ENCODE data around the gene DLX4.

The DLX4 gene

GRCh38 chr17:49969134-49969759 is at the start of gene DLX4:
TSS of gene DLX4 (plus strand) at chr17:49969190. CDS start at chr17:49969469, 279 bp downstream.
- H3K36me3 ChIP-seq (ENCODE audit: control insufficient read depth in 1 of 2, insufficient read depth in 2 of 2, low read length in 2 of 2) = no peaks in the 10 kb centered on the region
- peak within 1 kb of the TSS in 1 of 2 donors; percentile 38 for H3K9ac ChIP-seq (ENCODE audit: low read depth in 1 of 2, low read length in 2 of 2)
- peaks cover 11 to 25% of the 10 kb centered on the region in 2 donors for H3K4me1 ChIP-seq (ENCODE audit: control insufficient read depth in 1 of 2, insufficient read depth in 2 of 2, low read length in 2 of 2)
- H3K27ac ChIP-seq (ENCODE audit: low read depth, low read length) = no peak within 1 kb of the TSS
- peak within 1 kb of the TSS; percentile 74 to 79 for H3K4me3 ChIP-seq (ENCODE audit: low read depth in 1 of 2, low read length in 2 of 2)
- H3K9me3 ChIP-seq (ENCODE audit: control insufficient read depth in 1 of 2, low read length in 2 of 2) = no peaks in the 10 kb centered on the region
- peaks cover 88 to 92% of the 10 kb centered on the region in 2 donors for H3K27me3 ChIP-seq (ENCODE audit: control insufficient read depth in 1 of 2, insufficient read depth in 2 of 2, low read length in 2 of 2)

- no peak overlapping the region for H3K4me3 ChIP-seq (ENCODE audit: low read depth in 1 of 2, low read length in 2 of 2)
- H3K27ac ChIP-seq (ENCODE audit: low read depth, low read length) = no peak overlapping the region
- peaks cover 0 to 14% of the 10 kb centered on the region in 2 donors for H3K27me3 ChIP-seq (ENCODE audit: control insufficient read depth in 1 of 2, insufficient read depth in 2 of 2, low read length in 2 of 2)
- H3K9me3 ChIP-seq (ENCODE audit: control insufficient read depth in 1 of 2, low read length in 2 of 2) = no peaks in the 10 kb centered on the region
- H3K36me3 ChIP-seq (ENCODE audit: control insufficient read depth in 1 of 2, insufficient read depth in 2 of 2, low read length in 2 of 2) = no peaks in the 10 kb centered on the region
- no peaks in the 10 kb centered on the region for H3K4me1 ChIP-seq (ENCODE audit: control insufficient read depth in 1 of 2, insufficient read depth in 2 of 2, low read length in 2 of 2)
- H3K9ac ChIP-seq (ENCODE audit: low read depth in 1 of 2, low read length in 2 of 2) = no peak overlapping the region
Observed at GRCh38 chr17:49920030-49920769, 48.8 kb upstream of the DLX4 start.

- H3K9ac ChIP-seq (ENCODE audit: low read depth in 1 of 2, low read length in 2 of 2) = no peak overlapping the region
- H3K4me3 ChIP-seq (ENCODE audit: low read depth in 1 of 2, low read length in 2 of 2) = no peak overlapping the region
- H3K27me3 ChIP-seq (ENCODE audit: control insufficient read depth in 1 of 2, insufficient read depth in 2 of 2, low read length in 2 of 2) = peaks cover 0 to 4% of the 10 kb centered on the region in 2 donors
- no peak overlapping the region for H3K27ac ChIP-seq (ENCODE audit: low read depth, low read length)
- H3K4me1 ChIP-seq (ENCODE audit: control insufficient read depth in 1 of 2, insufficient read depth in 2 of 2, low read length in 2 of 2) = no peaks in the 10 kb centered on the region
- H3K9me3 ChIP-seq (ENCODE audit: control insufficient read depth in 1 of 2, low read length in 2 of 2) = no peaks in the 10 kb centered on the region
- H3K36me3 ChIP-seq (ENCODE audit: control insufficient read depth in 1 of 2, insufficient read depth in 2 of 2, low read length in 2 of 2) = no peaks in the 10 kb centered on the region
Observed at GRCh38 chr17:49922095-49922494, 46.9 kb upstream of the DLX4 start.

GRCh38 chr17:49924116-49924515 is 44.9 kb upstream of the DLX4 start:
- H3K9me3 ChIP-seq (ENCODE audit: control insufficient read depth in 1 of 2, low read length in 2 of 2) = no peaks in the 10 kb centered on the region
- peaks cover 3 to 4% of the 10 kb centered on the region in 2 donors for H3K27me3 ChIP-seq (ENCODE audit: control insufficient read depth in 1 of 2, insufficient read depth in 2 of 2, low read length in 2 of 2)
- H3K4me3 ChIP-seq (ENCODE audit: low read depth in 1 of 2, low read length in 2 of 2) = no peak overlapping the region
- no peak overlapping the region for H3K9ac ChIP-seq (ENCODE audit: low read depth in 1 of 2, low read length in 2 of 2)
- H3K36me3 ChIP-seq (ENCODE audit: control insufficient read depth in 1 of 2, insufficient read depth in 2 of 2, low read length in 2 of 2) = no peaks in the 10 kb centered on the region
- no peak overlapping the region for H3K27ac ChIP-seq (ENCODE audit: low read depth, low read length)
- no peaks in the 10 kb centered on the region for H3K4me1 ChIP-seq (ENCODE audit: control insufficient read depth in 1 of 2, insufficient read depth in 2 of 2, low read length in 2 of 2)

- H3K9ac ChIP-seq (ENCODE audit: low read depth in 1 of 2, low read length in 2 of 2) = no peak overlapping the region
- H3K9me3 ChIP-seq (ENCODE audit: control insufficient read depth in 1 of 2, low read length in 2 of 2) = no peaks in the 10 kb centered on the region
- no peaks in the 10 kb centered on the region for H3K36me3 ChIP-seq (ENCODE audit: control insufficient read depth in 1 of 2, insufficient read depth in 2 of 2, low read length in 2 of 2)
- no peak overlapping the region for H3K4me3 ChIP-seq (ENCODE audit: low read depth in 1 of 2, low read length in 2 of 2)
- peaks cover 3 to 4% of the 10 kb centered on the region in 2 donors for H3K27me3 ChIP-seq (ENCODE audit: control insufficient read depth in 1 of 2, insufficient read depth in 2 of 2, low read length in 2 of 2)
- H3K27ac ChIP-seq (ENCODE audit: low read depth, low read length) = no peak overlapping the region
- H3K4me1 ChIP-seq (ENCODE audit: control insufficient read depth in 1 of 2, insufficient read depth in 2 of 2, low read length in 2 of 2) = no peaks in the 10 kb centered on the region
Observed at GRCh38 chr17:49924589-49924988, 44.4 kb upstream of the DLX4 start.

- H3K27ac ChIP-seq (ENCODE audit: low read depth, low read length) = no peak overlapping the region
- no peak overlapping the region for H3K9ac ChIP-seq (ENCODE audit: low read depth in 1 of 2, low read length in 2 of 2)
- no peak overlapping the region for H3K4me3 ChIP-seq (ENCODE audit: low read depth in 1 of 2, low read length in 2 of 2)
- no peaks in the 10 kb centered on the region for H3K36me3 ChIP-seq (ENCODE audit: control insufficient read depth in 1 of 2, insufficient read depth in 2 of 2, low read length in 2 of 2)
- no peaks in the 10 kb centered on the region for H3K9me3 ChIP-seq (ENCODE audit: control insufficient read depth in 1 of 2, low read length in 2 of 2)
- no peaks in the 10 kb centered on the region for H3K4me1 ChIP-seq (ENCODE audit: control insufficient read depth in 1 of 2, insufficient read depth in 2 of 2, low read length in 2 of 2)
- peaks cover 3 to 4% of the 10 kb centered on the region in 2 donors for H3K27me3 ChIP-seq (ENCODE audit: control insufficient read depth in 1 of 2, insufficient read depth in 2 of 2, low read length in 2 of 2)
Observed at GRCh38 chr17:49925921-49926320, 43.1 kb upstream of the DLX4 start.

GRCh38 chr17:49926886-49927285 is 42.1 kb upstream of the DLX4 start:
- Histone ChIP-seq H3K4me3 (ENCODE audit: low read depth in 1 of 2, low read length in 2 of 2) (no peak overlapping the region), H3K27me3 (ENCODE audit: control insufficient read depth in 1 of 2, insufficient read depth in 2 of 2, low read length in 2 of 2) (peaks cover 3 to 4% of the 10 kb centered on the region in 2 donors), H3K9ac (ENCODE audit: low read depth in 1 of 2, low read length in 2 of 2) (no peak overlapping the region), H3K36me3 (ENCODE audit: control insufficient read depth in 1 of 2, insufficient read depth in 2 of 2, low read length in 2 of 2) (no peaks in the 10 kb centered on the region), H3K9me3 (ENCODE audit: control insufficient read depth in 1 of 2, low read length in 2 of 2) (no peaks in the 10 kb centered on the region), H3K27ac (ENCODE audit: low read depth, low read length) (no peak overlapping the region), H3K4me1 (ENCODE audit: control insufficient read depth in 1 of 2, insufficient read depth in 2 of 2, low read length in 2 of 2) (no peaks in the 10 kb centered on the region)

GRCh38 chr17:49928126-49928800 is 40.7 kb upstream of the DLX4 start:
- Histone ChIP-seq H3K36me3 (ENCODE audit: control insufficient read depth in 1 of 2, insufficient read depth in 2 of 2, low read length in 2 of 2) (no peaks in the 10 kb centered on the region), H3K4me1 (ENCODE audit: control insufficient read depth in 1 of 2, insufficient read depth in 2 of 2, low read length in 2 of 2) (no peaks in the 10 kb centered on the region), H3K9me3 (ENCODE audit: control insufficient read depth in 1 of 2, low read length in 2 of 2) (no peaks in the 10 kb centered on the region), H3K9ac (ENCODE audit: low read depth in 1 of 2, low read length in 2 of 2) (no peak overlapping the region), H3K27me3 (ENCODE audit: control insufficient read depth in 1 of 2, insufficient read depth in 2 of 2, low read length in 2 of 2) (peaks cover 3 to 4% of the 10 kb centered on the region in 2 donors), H3K27ac (ENCODE audit: low read depth, low read length) (no peak overlapping the region), H3K4me3 (ENCODE audit: low read depth in 1 of 2, low read length in 2 of 2) (no peak overlapping the region)

- Histone ChIP-seq H3K27me3 (ENCODE audit: control insufficient read depth in 1 of 2, insufficient read depth in 2 of 2, low read length in 2 of 2) (peaks cover 2 to 3% of the 10 kb centered on the region in 2 donors), H3K4me1 (ENCODE audit: control insufficient read depth in 1 of 2, insufficient read depth in 2 of 2, low read length in 2 of 2) (no peaks in the 10 kb centered on the region), H3K27ac (ENCODE audit: low read depth, low read length) (no peak overlapping the region), H3K9ac (ENCODE audit: low read depth in 1 of 2, low read length in 2 of 2) (no peak overlapping the region), H3K4me3 (ENCODE audit: low read depth in 1 of 2, low read length in 2 of 2) (no peak overlapping the region), H3K9me3 (ENCODE audit: control insufficient read depth in 1 of 2, low read length in 2 of 2) (no peaks in the 10 kb centered on the region), H3K36me3 (ENCODE audit: control insufficient read depth in 1 of 2, insufficient read depth in 2 of 2, low read length in 2 of 2) (no peaks in the 10 kb centered on the region)
Observed at GRCh38 chr17:49928837-49929475, 40.0 kb upstream of the DLX4 start.

GRCh38 chr17:49930880-49931279 is 38.1 kb upstream of the DLX4 start:
- peaks cover 3 to 9% of the 10 kb centered on the region in 2 donors for H3K27me3 ChIP-seq (ENCODE audit: control insufficient read depth in 1 of 2, insufficient read depth in 2 of 2, low read length in 2 of 2)
- no peaks in the 10 kb centered on the region for H3K36me3 ChIP-seq (ENCODE audit: control insufficient read depth in 1 of 2, insufficient read depth in 2 of 2, low read length in 2 of 2)
- H3K27ac ChIP-seq (ENCODE audit: low read depth, low read length) = no peak overlapping the region
- no peak overlapping the region for H3K4me3 ChIP-seq (ENCODE audit: low read depth in 1 of 2, low read length in 2 of 2)
- H3K4me1 ChIP-seq (ENCODE audit: control insufficient read depth in 1 of 2, insufficient read depth in 2 of 2, low read length in 2 of 2) = no peaks in the 10 kb centered on the region
- H3K9ac ChIP-seq (ENCODE audit: low read depth in 1 of 2, low read length in 2 of 2) = no peak overlapping the region
- no peaks in the 10 kb centered on the region for H3K9me3 ChIP-seq (ENCODE audit: control insufficient read depth in 1 of 2, low read length in 2 of 2)

Measured in duodenal mucosa (tissue), 2 donors.